Fibroblast of the conjunctiva (primary cell): ENCODE measurements around the gene ARHGEF19.

Experiments used
- DNase-seq: peaks from one replicate; pipeline ENCODE4 v3.0.0-alpha.2; 2010; ENCODE audit warnings: low read depth

Gene ARHGEF19

DNA sequence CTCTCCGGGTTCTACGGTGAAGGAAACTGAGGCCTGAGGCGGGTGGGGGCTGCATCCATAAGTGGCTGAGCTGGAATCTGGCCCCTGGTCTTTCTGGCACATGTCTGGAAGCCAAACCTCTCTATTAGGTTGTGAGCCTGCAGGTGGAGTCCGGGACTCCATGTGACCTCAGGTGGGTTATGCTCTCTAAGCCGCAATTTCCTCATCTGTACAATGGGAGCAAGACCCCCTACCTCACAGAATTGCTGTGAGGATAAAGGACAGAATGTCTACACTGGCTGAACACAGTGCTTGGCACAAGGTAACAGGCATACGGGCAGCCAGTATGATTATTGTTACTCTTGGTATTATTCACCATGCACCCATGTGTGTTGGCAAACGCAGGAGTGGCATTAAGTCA lies 63.3 kb downstream of the ARHGEF19 start:
- no peak for DNase-seq

DNA sequence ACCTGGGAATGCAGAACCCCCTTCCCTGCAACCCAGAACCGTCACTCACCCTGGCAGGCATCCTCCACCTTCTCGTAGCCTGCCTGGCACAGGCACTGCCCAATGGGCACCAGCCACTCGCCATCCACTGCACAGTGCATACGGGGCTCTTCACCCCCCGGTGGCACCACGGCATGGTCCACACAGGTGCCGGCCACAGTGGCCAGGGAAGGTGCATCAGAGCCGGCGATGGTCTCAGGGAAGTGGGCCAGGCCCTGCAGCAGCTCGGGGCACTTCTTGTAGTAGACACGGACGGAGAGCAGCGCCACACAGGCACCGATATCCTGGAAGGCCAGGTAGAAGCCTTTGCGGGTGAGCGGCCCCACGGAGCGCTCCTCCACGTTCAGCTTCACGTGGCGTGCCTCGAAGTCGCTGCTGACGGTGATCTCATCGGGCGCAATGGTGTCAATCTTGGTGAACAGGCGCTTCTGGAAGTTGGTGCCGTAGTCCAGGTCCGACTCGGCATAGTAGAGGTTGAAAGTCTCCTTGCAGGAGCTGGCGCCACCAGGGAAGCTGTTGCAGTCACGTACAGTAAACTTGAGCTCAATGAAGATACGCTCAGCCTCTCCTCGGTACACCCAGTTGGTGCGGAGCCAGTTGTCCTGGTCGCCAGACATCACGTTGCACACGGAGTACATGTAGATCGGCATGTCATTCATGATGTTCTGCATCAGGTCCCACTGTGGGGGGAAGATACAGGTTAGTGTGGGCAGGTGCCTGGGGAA lies 63.9 kb downstream of the ARHGEF19 start:
- DNase-seq: no peak
